ENCODE results near the gene IFNGR1.
"Not testable (repeated sequence)": the region's sequence is repeated elsewhere in the genome, so short reads cannot be mapped to it uniquely, and the experiment has no call there.

The IFNGR1 gene

GRCh38 chr6:137218917-137219663 is at the start of gene IFNGR1:
Gene IFNGR1 (minus strand): TSS chr6:137219385. CDS start chr6:137219327, 58 bp downstream.
- DNase-seq (ENCODE audit: low read depth): peak; percentile 93

- no peak for DNase-seq (ENCODE audit: low read depth)
Measured at GRCh38 chr6:137268911-137269310, 49.7 kb upstream of the IFNGR1 start.

GRCh38 chr6:137266309-137266586 is 47.1 kb upstream of the IFNGR1 start:
- DNase-seq (ENCODE audit: low read depth): no peak

- no peak for DNase-seq (ENCODE audit: low read depth)
Measured at GRCh38 chr6:137265561-137266308, 46.5 kb upstream of the IFNGR1 start.

GRCh38 chr6:137264311-137265075 is 45.3 kb upstream of the IFNGR1 start:
- no peak for DNase-seq (ENCODE audit: low read depth)

GRCh38 chr6:137261761-137262160 is 42.6 kb upstream of the IFNGR1 start:
- DNase-seq (ENCODE audit: low read depth): no peak

- no peak for DNase-seq (ENCODE audit: low read depth)
Measured at GRCh38 chr6:137261361-137261760, 42.2 kb upstream of the IFNGR1 start.

GRCh38 chr6:137260217-137260616 is 41.0 kb upstream of the IFNGR1 start:
- DNase-seq (ENCODE audit: low read depth): no peak

GRCh38 chr6:137259349-137259748 is 40.2 kb upstream of the IFNGR1 start:
- no peak for DNase-seq (ENCODE audit: low read depth)

GRCh38 chr6:137258170-137258569 is 39.0 kb upstream of the IFNGR1 start:
- no peak for DNase-seq (ENCODE audit: low read depth)

GRCh38 chr6:137256350-137257103 is 37.3 kb upstream of the IFNGR1 start:
- no peak for DNase-seq (ENCODE audit: low read depth)

GRCh38 chr6:137254966-137255365 is 35.8 kb upstream of the IFNGR1 start:
- no peak for DNase-seq (ENCODE audit: low read depth)

GRCh38 chr6:137254430-137254829 is 35.2 kb upstream of the IFNGR1 start:
- not testable (repeated sequence) for DNase-seq (ENCODE audit: low read depth)

- DNase-seq (ENCODE audit: low read depth): no peak
Measured at GRCh38 chr6:137248702-137249101, 29.5 kb upstream of the IFNGR1 start.

- DNase-seq (ENCODE audit: low read depth): no peak
Measured at GRCh38 chr6:137247724-137248123, 28.5 kb upstream of the IFNGR1 start.

GRCh38 chr6:137246791-137247202 is 27.6 kb upstream of the IFNGR1 start:
- DNase-seq (ENCODE audit: low read depth): no peak

GRCh38 chr6:137246164-137246563 is 27.0 kb upstream of the IFNGR1 start:
- DNase-seq (ENCODE audit: low read depth): no peak

- DNase-seq (ENCODE audit: low read depth): no peak
Measured at GRCh38 chr6:137241481-137242038, 22.4 kb upstream of the IFNGR1 start.

- DNase-seq (ENCODE audit: low read depth): no peak
Measured at GRCh38 chr6:137240168-137240567, 21.0 kb upstream of the IFNGR1 start.

- no peak for DNase-seq (ENCODE audit: low read depth)
Measured at GRCh38 chr6:137237413-137238170, 18.4 kb upstream of the IFNGR1 start.

Measured in activated T-helper 9 cell treated with anti-CD3 and anti-CD28 coated beads, Interleukin-2, amount 50 U/mL, for 16 hours (primary cell).